ENCODE results near the gene SIAH3.

SIAH3 gene

DNA sequence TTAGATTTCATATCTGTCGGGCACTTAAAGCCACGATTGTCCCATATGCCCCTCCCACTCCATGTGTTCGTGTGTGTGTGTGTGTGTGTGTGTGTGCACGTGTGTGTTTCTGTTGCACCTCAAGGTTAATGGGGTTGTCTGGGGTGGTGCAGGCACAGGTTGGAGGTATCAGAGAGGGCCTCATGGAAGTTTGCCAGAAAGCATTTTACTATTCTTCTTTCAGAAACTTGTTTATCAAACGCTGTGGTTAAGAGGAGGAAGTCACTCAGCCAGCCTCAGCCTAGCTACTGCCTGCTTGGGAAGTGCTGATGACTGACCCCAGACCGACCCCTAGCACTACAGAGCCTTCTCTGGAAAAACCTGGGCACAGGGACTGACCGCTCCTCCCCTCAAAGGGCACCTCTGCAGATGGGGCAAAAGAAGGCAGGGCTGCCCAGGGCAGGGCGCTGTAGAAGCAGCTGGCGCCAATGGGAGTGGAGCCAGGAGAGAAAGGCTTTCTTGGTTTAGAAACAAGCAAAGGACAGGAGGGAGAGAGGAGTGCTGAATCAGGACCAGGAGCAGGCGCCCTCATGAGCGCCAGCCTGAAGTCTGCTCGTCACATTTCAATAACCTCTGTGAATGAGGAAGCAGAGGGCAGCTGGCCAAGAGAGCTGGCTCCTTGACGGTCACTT, 3.9 kb downstream of the SIAH3 start:
- no peak for TF ChIP-seq ZNF274 (IDR thresholded peaks at IDR 0.05; ENCODE audit: low read depth, low read length)

GRCh38 chr13:45846681-45847080, 4.9 kb downstream of the SIAH3 start:
- TF ChIP-seq ZNF274 (IDR thresholded peaks at IDR 0.05; ENCODE audit: low read depth, low read length): no peak
- no peak overlapping the region for H3K4me3 ChIP-seq (ENCODE audit: low read length)

More for the DNA sequence above, 3.9 kb downstream of the SIAH3 start:
- no peak overlapping the region for H3K4me3 ChIP-seq (ENCODE audit: low read length)

GRCh38 chr13:45838171-45838745, 13.3 kb downstream of the SIAH3 start:
- TF ChIP-seq ZNF274 (IDR thresholded peaks at IDR 0.05; ENCODE audit: low read depth, low read length): no peak
- H3K4me3 ChIP-seq (ENCODE audit: low read length): no peak overlapping the region

DNA sequence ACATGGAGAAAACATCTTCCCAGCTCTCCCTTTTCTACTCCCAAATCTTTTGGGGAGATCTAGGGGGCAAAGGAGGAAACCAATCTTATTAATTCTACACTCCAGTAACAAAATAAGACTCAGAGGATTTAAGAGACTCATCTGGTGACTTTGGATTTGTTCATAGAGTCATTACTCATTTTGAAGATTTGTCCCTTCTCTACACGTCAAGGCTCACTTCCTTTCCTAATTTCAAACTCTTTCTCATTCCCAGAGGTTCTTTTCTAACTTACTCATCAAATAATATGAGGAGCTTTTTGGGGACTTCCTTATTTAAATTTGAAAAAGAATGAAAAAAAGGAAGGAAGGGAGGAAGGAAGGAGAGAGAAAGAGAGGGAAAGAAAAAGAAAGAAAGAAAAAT, 14.4 kb downstream of the SIAH3 start:
- TF ChIP-seq ZNF274 (IDR thresholded peaks at IDR 0.05; ENCODE audit: low read depth, low read length): no peak
- H3K4me3 ChIP-seq (ENCODE audit: low read length): no peak overlapping the region

DNA sequence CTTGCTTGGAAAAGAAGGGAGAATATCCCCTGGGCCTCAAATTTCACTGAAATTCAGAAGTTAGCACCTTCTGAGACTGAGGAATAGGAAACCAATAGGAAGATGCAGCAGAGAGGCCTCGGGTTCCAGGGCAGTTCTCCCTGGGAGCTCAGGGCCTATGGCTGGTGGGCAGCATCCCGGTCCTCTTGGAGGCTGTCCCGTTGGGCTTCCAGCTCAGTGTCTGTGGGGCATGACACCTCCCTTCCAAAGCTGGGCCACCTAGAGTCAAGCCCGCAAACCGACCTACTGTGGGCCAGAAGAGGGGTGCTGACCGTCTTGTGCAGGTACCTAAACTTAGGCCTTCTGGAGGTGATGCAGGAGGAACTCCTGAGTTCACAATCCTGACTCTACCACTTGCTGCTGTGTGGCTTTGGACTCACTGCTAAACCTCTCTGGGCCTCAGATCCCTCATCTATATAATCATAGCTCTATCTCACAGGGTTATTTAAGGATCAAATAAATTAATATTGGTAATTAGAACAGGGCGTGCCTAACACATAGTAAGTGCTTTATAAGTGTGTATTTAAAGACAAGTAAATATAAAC, 17.1 kb downstream of the SIAH3 start:
- no peak overlapping the region for H3K4me3 ChIP-seq (ENCODE audit: low read length)
- TF ChIP-seq ZNF274 (IDR thresholded peaks at IDR 0.05; ENCODE audit: low read depth, low read length): no peak

GRCh38 chr13:45833663-45834375, 17.7 kb downstream of the SIAH3 start:
- no peak overlapping the region for H3K4me3 ChIP-seq (ENCODE audit: low read length)
- TF ChIP-seq ZNF274 (IDR thresholded peaks at IDR 0.05; ENCODE audit: low read depth, low read length): no peak

DNA sequence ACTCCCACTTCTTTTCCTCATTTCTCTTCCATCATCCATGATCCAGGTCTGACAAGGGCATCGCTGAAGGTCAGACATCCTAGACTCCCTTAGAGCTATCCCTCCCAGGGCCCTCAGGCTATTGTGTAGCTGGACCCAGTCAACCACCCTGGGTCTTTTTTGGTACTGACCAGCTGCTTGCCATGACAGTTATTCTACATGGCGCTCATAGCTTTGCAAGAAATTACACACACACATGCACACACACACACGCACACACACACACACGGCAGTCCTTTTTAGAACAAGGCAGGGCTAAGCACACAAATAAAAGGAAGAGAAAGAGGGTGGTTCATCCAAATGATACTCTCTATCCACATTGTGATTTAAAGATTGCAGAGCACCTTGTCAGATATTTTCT, 18.3 kb downstream of the SIAH3 start:
- no peak for TF ChIP-seq ZNF274 (IDR thresholded peaks at IDR 0.05; ENCODE audit: low read depth, low read length)
- H3K4me3 ChIP-seq (ENCODE audit: low read length): no peak overlapping the region

- TF ChIP-seq ZNF274 (IDR thresholded peaks at IDR 0.05; ENCODE audit: low read depth, low read length): no peak
- H3K4me3 ChIP-seq (ENCODE audit: low read length): no peak overlapping the region
Measured at GRCh38 chr13:45831851-45832250, 19.7 kb downstream of the SIAH3 start.

GRCh38 chr13:45830121-45830520, 21.4 kb downstream of the SIAH3 start:
- no peak for TF ChIP-seq ZNF274 (IDR thresholded peaks at IDR 0.05; ENCODE audit: low read depth, low read length)
- no peak overlapping the region for H3K4me3 ChIP-seq (ENCODE audit: low read length)

- no peak overlapping the region for H3K4me3 ChIP-seq (ENCODE audit: low read length)
- TF ChIP-seq ZNF274 (IDR thresholded peaks at IDR 0.05; ENCODE audit: low read depth, low read length): no peak
Measured at GRCh38 chr13:45828256-45828968, 23.1 kb downstream of the SIAH3 start.

- no peak for TF ChIP-seq ZNF274 (IDR thresholded peaks at IDR 0.05; ENCODE audit: low read depth, low read length)
- no peak overlapping the region for H3K4me3 ChIP-seq (ENCODE audit: low read length)
Measured at GRCh38 chr13:45827318-45827717, 24.2 kb downstream of the SIAH3 start.

- no peak for TF ChIP-seq ZNF274 (IDR thresholded peaks at IDR 0.05; ENCODE audit: low read depth, low read length)
- H3K4me3 ChIP-seq (ENCODE audit: low read length): no peak overlapping the region
Measured at GRCh38 chr13:45826731-45827130, 24.8 kb downstream of the SIAH3 start.

GRCh38 chr13:45825387-45825650, 26.2 kb downstream of the SIAH3 start:
- no peak for TF ChIP-seq ZNF274 (IDR thresholded peaks at IDR 0.05; ENCODE audit: low read depth, low read length)
- no peak overlapping the region for H3K4me3 ChIP-seq (ENCODE audit: low read length)

GRCh38 chr13:45823583-45823982, 28.0 kb downstream of the SIAH3 start:
- TF ChIP-seq ZNF274 (IDR thresholded peaks at IDR 0.05; ENCODE audit: low read depth, low read length): no peak
- no peak overlapping the region for H3K4me3 ChIP-seq (ENCODE audit: low read length)
